ENCODE measurements around the gene RBMS1. TPM values are rescaled to one million over a fixed set of nuclear protein-coding genes. Genes with fewer than 3 reads are reported as not detected.
"Not testable (repeated sequence)": the region's sequence is repeated elsewhere in the genome, so short reads cannot be mapped to it uniquely, and the experiment has no call there.

RBMS1 gene
- polyA plus RNA-seq, 1 donor = 61.3 TPM

- no peak for DNase-seq
These were observed 116.2 kb downstream of the RBMS1 start for GRCh38 chr2:160377204-160377995.

GRCh38 chr2:160376576-160376975 is 117.0 kb downstream of the RBMS1 start:
- no peak for DNase-seq

- DNase-seq = no peak
These were observed 117.7 kb downstream of the RBMS1 start for GRCh38 chr2:160375802-160376469.

- no peak for DNase-seq
These were observed 118.6 kb downstream of the RBMS1 start for GRCh38 chr2:160375037-160375436.

- no peak for DNase-seq
These were observed 119.9 kb downstream of the RBMS1 start for GRCh38 chr2:160373666-160374065.

GRCh38 chr2:160373263-160373662 is 120.3 kb downstream of the RBMS1 start:
- DNase-seq = no peak

- no peak for DNase-seq
These were observed 121.0 kb downstream of the RBMS1 start for GRCh38 chr2:160372585-160372984.

GRCh38 chr2:160372010-160372356 is 121.6 kb downstream of the RBMS1 start:
- no peak for DNase-seq

- no peak for DNase-seq
These were observed 122.2 kb downstream of the RBMS1 start for GRCh38 chr2:160371251-160372009.

- no peak for DNase-seq
These were observed 124.3 kb downstream of the RBMS1 start for GRCh38 chr2:160368988-160369930.

GRCh38 chr2:160367887-160368286 is 125.7 kb downstream of the RBMS1 start:
- DNase-seq = no peak

GRCh38 chr2:160367139-160367538 is 126.5 kb downstream of the RBMS1 start:
- not testable (repeated sequence) for DNase-seq

GRCh38 chr2:160366474-160366873 is 127.1 kb downstream of the RBMS1 start:
- no peak for DNase-seq

- peak; percentile 77 for DNase-seq
These were observed 127.8 kb downstream of the RBMS1 start for GRCh38 chr2:160365716-160366367.

GRCh38 chr2:160364364-160364763 is 129.2 kb downstream of the RBMS1 start:
- DNase-seq = no peak

GRCh38 chr2:160363961-160364360 is 129.6 kb downstream of the RBMS1 start:
- no peak for DNase-seq

GRCh38 chr2:160363055-160363454 is 130.6 kb downstream of the RBMS1 start:
- DNase-seq = no peak

GRCh38 chr2:160362541-160362940 is 131.1 kb downstream of the RBMS1 start:
- no peak for DNase-seq

GRCh38 chr2:160362018-160362417 is 131.6 kb downstream of the RBMS1 start:
- DNase-seq = no peak

- no peak for DNase-seq
These were observed 133.4 kb downstream of the RBMS1 start for GRCh38 chr2:160360089-160360757.

GRCh38 chr2:160358046-160358445 is 135.6 kb downstream of the RBMS1 start:
- no peak for DNase-seq

All from hindlimb muscle (tissue), 1 donor.